H1 (cell line): ENCODE results near the gene MIB2. TPM values are rescaled to one million over a fixed set of nuclear protein-coding genes. Genes with fewer than 3 reads are reported as not detected.

Experiments
- BRCA1 ChIP-seq: IDR thresholded peaks from 2 replicates; pipeline ENCODE4 v1.6.1; 2012; ENCODE audit warnings: low read depth, low read length, improper control_type of control experiment
- CREB1 ChIP-seq: IDR thresholded peaks from 2 replicates; pipeline ENCODE4 v1.6.1; 2012; ENCODE audit warnings: inconsistent platforms
- CTCF ChIP-seq, 3 experiments: IDR thresholded peaks; 1 replicate in 2 of 3; 2 replicates in 1 of 3; pipeline versions ENCODE4 v1.5.1 to v1.6.1; 2011; ENCODE audit warnings: low read length in 3 of 3, mild to moderate bottlenecking in 3 of 3, inconsistent platforms in 2 of 3, low read depth in 1 of 3, moderate library complexity in 1 of 3; ENCODE audit not compliant: insufficient read depth in 1 of 3; ENCODE audit errors: control extremely low read depth in 1 of 3
- E2F6 ChIP-seq: IDR thresholded peaks from 2 replicates; pipeline ENCODE4 v1.6.1; 2012; ENCODE audit warnings: inconsistent platforms
- EP300 ChIP-seq, 2 experiments: IDR thresholded peaks; 1 replicate in 1 of 2; 2 replicates in 1 of 2; pipeline ENCODE4 v1.6.1; 2011 to 2012; ENCODE audit warnings: low read depth in 2 of 2, low read length in 2 of 2, mild to moderate bottlenecking in 2 of 2, borderline replicate concordance in 1 of 2, inconsistent platforms in 1 of 2, moderate library complexity in 1 of 2
- KDM1A ChIP-seq: fragments of 200-600, 300-600 bp; sonication (generic); IDR thresholded peaks from 2 replicates; pipeline ENCODE4 v1.7.1; 2016; ENCODE audit warnings: mild to moderate bottlenecking, low read length, borderline replicate concordance
- POLR2A ChIP-seq, 2 experiments: IDR thresholded peaks; 1 replicate in 1 of 2; 2 replicates in 1 of 2; pipeline ENCODE4 v1.6.1; 2011; ENCODE audit warnings: low read depth in 2 of 2, low read length in 2 of 2, mild to moderate bottlenecking in 2 of 2; ENCODE audit errors: control extremely low read depth in 1 of 2
- RFX5 ChIP-seq: IDR thresholded peaks from 2 replicates; pipeline ENCODE4 v1.6.1; 2011; ENCODE audit warnings: low read depth, low read length, improper control_type of control experiment, borderline replicate concordance
- RNF2 ChIP-seq: fragments of 200-900, 300-1000 bp; sonication (generic); IDR thresholded peaks from 2 replicates; pipeline ENCODE4 v1.7.1; 2016; ENCODE audit warnings: borderline replicate concordance, low read depth, mild to moderate bottlenecking, antibody characterized with exemption, low read length; ENCODE audit not compliant: poor library complexity, severe bottlenecking; ENCODE audit errors: missing control alignments
- SIN3A ChIP-seq, 2 experiments: IDR thresholded peaks in 1 of 2; conservative IDR thresholded peaks in 1 of 2; 2 replicates each; pipeline ENCODE4 v1.6.1; 2011 to 2012; ENCODE audit warnings: low read length in 2 of 2, improper control_type of control experiment in 1 of 2, low read depth in 1 of 2, mild to moderate bottlenecking in 1 of 2
- TAF1 ChIP-seq: IDR thresholded peaks from 2 replicates; pipeline ENCODE4 v1.6.1; 2011; ENCODE audit warnings: mild to moderate bottlenecking, low read depth, low read length
- polyA plus RNA-seq, 7 experiments: library from polyadenylated mRNA; depleted of rRNA in 3 of 7; stranded (reverse) in 5 of 7; unstranded in 2 of 7; fragments of >200 nt in 5 of 7; fragments of 200-250 nt in 2 of 7; gene quantifications; 1 replicate in 5 of 7; 2 replicates in 1 of 7; 4 replicates in 1 of 7; pipeline versions ENCODE4 v1.2.1 to v1.2.3, GENCODE V29; 2011 to 2013; ENCODE audit warnings: missing spikeins in 2 of 7, mixed read lengths in 2 of 7
- total RNA-seq: library from RNA; stranded (reverse); fragmentation: NEBNext Ultra II Directional; extraction: Animal tissue kit (Norgen Biotek cat#: 25700); gene quantifications from 2 replicates; pipeline ENCODE4 v1.2.1, GENCODE V29; 2021

Gene MIB2
- total and polyA plus RNA-seq, 2 of the 8 experiments (the other 6 are each of a cell fraction or from before 2014, with no cell fraction given) = 32.5 to 60.0 TPM

GRCh38 chr1:1678581-1679380 lies 63.5 kb downstream of the MIB2 start (continued):
- TF ChIP-seq RFX5 (no peak), RNF2 (no peak), SIN3A (conservative IDR thresholded peaks at IDR 0.05 in 1 of 2, IDR thresholded peaks at IDR 0.05 in 1 of 2; ENCODE audit: low read depth in 1 of 2, low read length in 2 of 2) (no peak), CTCF (IDR thresholded peaks at IDR 0.05; ENCODE audit: control extremely low read depth in 1 of 3, insufficient read depth in 1 of 3, low read depth in 1 of 3, low read length in 3 of 3) (peak; percentile 55 to 81 (median 78)), TAF1 (no peak), E2F6 (no peak), BRCA1 (no peak), CREB1 (peak; percentile 65), KDM1A (no peak), POLR2A (IDR thresholded peaks at IDR 0.05; ENCODE audit: control extremely low read depth in 1 of 2, low read depth in 2 of 2, low read length in 2 of 2) (no peak), EP300 (IDR thresholded peaks at IDR 0.05; ENCODE audit: borderline replicate concordance in 1 of 2, low read depth in 2 of 2, low read length in 2 of 2) (no peak)
